K562 (cell line): ENCODE data around the gene AQP1.

ENCODE experiments used
- CEBPG ChIP-seq, 3 experiments: fragments of 200-800 bp in 1 of 3; sonication (Bioruptor generic) in 1 of 3; sonication (generic) in 1 of 3; formaldehyde crosslinking in 1 of 3; IDR thresholded peaks in 2 of 3; conservative IDR thresholded peaks in 1 of 3; 2 replicates each; pipeline versions ENCODE4 v1.6.1 to v1.8.0; 2016 to 2022; ENCODE audit warnings: missing compliant biosample characterization in 2 of 3, missing genetic modification characterization in 2 of 3, mild to moderate bottlenecking in 1 of 3, missing genetic modification reagents in 1 of 3
- JUNB ChIP-seq: fragments of 450-650 bp; formaldehyde crosslinking; conservative IDR thresholded peaks from 2 replicates; pipeline ENCODE4 v1.4.0; 2020; ENCODE audit warnings: mild to moderate bottlenecking
- KDM4B ChIP-seq, 2 experiments: fragments of 450-650 bp in 1 of 2; sonication (generic) in 1 of 2; IDR thresholded peaks; 2 replicates each; pipeline ENCODE4 v1.6.1; 2016 to 2017; ENCODE audit warnings: borderline replicate concordance in 2 of 2, antibody characterized with exemption in 1 of 2, low read depth in 1 of 2, mild to moderate bottlenecking in 1 of 2
- POLR2A ChIP-seq: fragments of 450-650 bp; conservative IDR thresholded peaks from 2 replicates; pipeline ENCODE4 v1.6.1; 2016
- ZC3H8 ChIP-seq: fragments of 450-650 bp; IDR thresholded peaks from 2 replicates; pipeline ENCODE4 v1.6.1; 2017
- ZNF3 ChIP-seq: fragments of 250-450 bp; sonication (Bioruptor Pico); IDR thresholded peaks from 2 replicates; pipeline ENCODE4 v1.5.0; 2021; ENCODE audit warnings: mild to moderate bottlenecking, moderate library complexity
- ZNF79 ChIP-seq: fragments of 250-450 bp; sonication (Bioruptor Pico); IDR thresholded peaks from 2 replicates; pipeline ENCODE4 v1.4.0; 2020; ENCODE audit warnings: low read depth, mild to moderate bottlenecking, moderate library complexity
- TF ChIP-seq, protein P1 (sequence below), 3 experiments: fragments of 200-800 bp in 1 of 3; sonication (Bioruptor generic) in 1 of 3; sonication (generic) in 1 of 3; formaldehyde crosslinking in 1 of 3; IDR thresholded peaks; 2 replicates each; pipeline versions ENCODE4 v1.6.1 to v1.8.0; 2016 to 2022; ENCODE audit warnings: mild to moderate bottlenecking in 2 of 3, missing compliant biosample characterization in 2 of 3, missing genetic modification characterization in 2 of 3, missing genetic modification reagents in 1 of 3
- TF ChIP-seq, protein P2 (sequence below): sonication (generic); formaldehyde crosslinking; IDR thresholded peaks from 2 replicates; pipeline ENCODE4 v1.8.0; 2022; ENCODE audit warnings: mild to moderate bottlenecking, missing genetic modification reagents, borderline replicate concordance
- TF ChIP-seq, protein P3 (sequence below), 3 experiments: IDR thresholded peaks in 2 of 3; conservative IDR thresholded peaks in 1 of 3; 2 replicates each; pipeline ENCODE4 v1.5.1; 2011 to 2012; ENCODE audit warnings: low read length in 3 of 3, mild to moderate bottlenecking in 3 of 3, control low read depth in 2 of 3, improper control_type of control experiment in 1 of 3, inconsistent platforms in 1 of 3, low read depth in 1 of 3, mixed read lengths in 1 of 3, moderate library complexity in 1 of 3; ENCODE audit not compliant: insufficient read depth in 2 of 3
- TF ChIP-seq, protein P4 (sequence below): sonication (generic); formaldehyde crosslinking; IDR thresholded peaks from 2 replicates; pipeline ENCODE4 v1.8.1; 2022; ENCODE audit warnings: missing genetic modification reagents
- TF ChIP-seq, protein P5 (sequence below): sonication (generic); formaldehyde crosslinking; IDR thresholded peaks from 2 replicates; pipeline ENCODE4 v1.8.1; 2023; ENCODE audit warnings: mild to moderate bottlenecking, missing genetic modification reagents

DNA sequence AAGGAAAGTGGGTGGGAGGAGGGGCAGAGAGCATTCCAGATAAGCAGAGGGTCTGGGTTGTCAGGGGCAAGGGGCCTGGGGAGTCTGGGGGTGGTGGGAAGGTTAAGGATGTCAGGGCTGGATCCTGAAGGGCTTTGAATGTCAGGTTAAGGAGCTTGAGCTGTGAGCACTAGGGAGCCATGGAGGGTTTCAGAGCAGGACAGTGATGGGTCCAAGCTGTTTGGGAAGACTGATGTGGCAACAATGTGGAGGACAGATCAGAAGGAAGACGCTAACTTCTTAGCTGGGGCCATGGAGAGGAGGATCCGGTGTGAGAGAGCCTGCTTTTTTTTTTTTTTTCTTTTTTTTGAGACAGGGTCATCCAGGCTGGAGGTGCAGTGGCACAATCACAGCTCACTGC, 13.9 kb upstream of the AQP1 start:
- TF ChIP-seq POLR2A = no peak
- no peak for TF ChIP-seq ZC3H8
- TF ChIP-seq CEBPG (CRISPR knock-in tag; IDR thresholded peaks at IDR 0.05) = no peak
- no peak for TF ChIP-seq CEBPG (tag; conservative IDR thresholded peaks at IDR 0.05 in 1 of 2, IDR thresholded peaks at IDR 0.05 in 1 of 2)
- TF ChIP-seq, protein P1, sequence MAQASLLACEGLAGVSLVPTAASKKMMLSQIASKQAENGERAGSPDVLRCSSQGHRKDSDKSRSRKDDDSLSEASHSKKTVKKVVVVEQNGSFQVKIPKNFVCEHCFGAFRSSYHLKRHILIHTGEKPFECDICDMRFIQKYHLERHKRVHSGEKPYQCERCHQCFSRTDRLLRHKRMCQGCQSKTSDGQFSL (CRISPR knock-in tag; IDR thresholded peaks at IDR 0.05) = no peak
- TF ChIP-seq, protein P1 (tag; IDR thresholded peaks at IDR 0.05) = no peak
- no peak for TF ChIP-seq ZNF79 (CRISPR knock-in tag)
- TF ChIP-seq, protein P2, sequence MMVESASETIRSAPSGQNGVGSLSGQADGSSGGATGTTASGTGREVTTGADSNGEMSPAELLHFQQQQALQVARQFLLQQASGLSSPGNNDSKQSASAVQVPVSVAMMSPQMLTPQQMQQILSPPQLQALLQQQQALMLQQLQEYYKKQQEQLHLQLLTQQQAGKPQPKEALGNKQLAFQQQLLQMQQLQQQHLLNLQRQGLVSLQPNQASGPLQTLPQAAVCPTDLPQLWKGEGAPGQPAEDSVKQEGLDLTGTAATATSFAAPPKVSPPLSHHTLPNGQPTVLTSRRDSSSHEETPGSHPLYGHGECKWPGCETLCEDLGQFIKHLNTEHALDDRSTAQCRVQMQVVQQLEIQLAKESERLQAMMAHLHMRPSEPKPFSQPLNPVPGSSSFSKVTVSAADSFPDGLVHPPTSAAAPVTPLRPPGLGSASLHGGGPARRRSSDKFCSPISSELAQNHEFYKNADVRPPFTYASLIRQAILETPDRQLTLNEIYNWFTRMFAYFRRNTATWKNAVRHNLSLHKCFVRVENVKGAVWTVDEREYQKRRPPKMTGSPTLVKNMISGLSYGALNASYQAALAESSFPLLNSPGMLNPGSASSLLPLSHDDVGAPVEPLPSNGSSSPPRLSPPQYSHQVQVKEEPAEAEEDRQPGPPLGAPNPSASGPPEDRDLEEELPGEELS (CRISPR knock-in tag) = no peak
- TF ChIP-seq, protein P3, sequence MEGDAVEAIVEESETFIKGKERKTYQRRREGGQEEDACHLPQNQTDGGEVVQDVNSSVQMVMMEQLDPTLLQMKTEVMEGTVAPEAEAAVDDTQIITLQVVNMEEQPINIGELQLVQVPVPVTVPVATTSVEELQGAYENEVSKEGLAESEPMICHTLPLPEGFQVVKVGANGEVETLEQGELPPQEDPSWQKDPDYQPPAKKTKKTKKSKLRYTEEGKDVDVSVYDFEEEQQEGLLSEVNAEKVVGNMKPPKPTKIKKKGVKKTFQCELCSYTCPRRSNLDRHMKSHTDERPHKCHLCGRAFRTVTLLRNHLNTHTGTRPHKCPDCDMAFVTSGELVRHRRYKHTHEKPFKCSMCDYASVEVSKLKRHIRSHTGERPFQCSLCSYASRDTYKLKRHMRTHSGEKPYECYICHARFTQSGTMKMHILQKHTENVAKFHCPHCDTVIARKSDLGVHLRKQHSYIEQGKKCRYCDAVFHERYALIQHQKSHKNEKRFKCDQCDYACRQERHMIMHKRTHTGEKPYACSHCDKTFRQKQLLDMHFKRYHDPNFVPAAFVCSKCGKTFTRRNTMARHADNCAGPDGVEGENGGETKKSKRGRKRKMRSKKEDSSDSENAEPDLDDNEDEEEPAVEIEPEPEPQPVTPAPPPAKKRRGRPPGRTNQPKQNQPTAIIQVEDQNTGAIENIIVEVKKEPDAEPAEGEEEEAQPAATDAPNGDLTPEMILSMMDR (IDR thresholded peaks at IDR 0.05 in 2 of 3, conservative IDR thresholded peaks at IDR 0.05 in 1 of 3; ENCODE audit: insufficient read depth in 2 of 3, low read depth in 1 of 3, low read length in 3 of 3) = no peak
- TF ChIP-seq JUNB = no peak
- TF ChIP-seq, protein P4, sequence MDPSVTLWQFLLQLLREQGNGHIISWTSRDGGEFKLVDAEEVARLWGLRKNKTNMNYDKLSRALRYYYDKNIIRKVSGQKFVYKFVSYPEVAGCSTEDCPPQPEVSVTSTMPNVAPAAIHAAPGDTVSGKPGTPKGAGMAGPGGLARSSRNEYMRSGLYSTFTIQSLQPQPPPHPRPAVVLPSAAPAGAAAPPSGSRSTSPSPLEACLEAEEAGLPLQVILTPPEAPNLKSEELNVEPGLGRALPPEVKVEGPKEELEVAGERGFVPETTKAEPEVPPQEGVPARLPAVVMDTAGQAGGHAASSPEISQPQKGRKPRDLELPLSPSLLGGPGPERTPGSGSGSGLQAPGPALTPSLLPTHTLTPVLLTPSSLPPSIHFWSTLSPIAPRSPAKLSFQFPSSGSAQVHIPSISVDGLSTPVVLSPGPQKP (CRISPR knock-in tag) = no peak
- TF ChIP-seq KDM4B (IDR thresholded peaks at IDR 0.05; ENCODE audit: borderline replicate concordance in 2 of 2, low read depth in 1 of 2) = no peak
- TF ChIP-seq, protein P5, sequence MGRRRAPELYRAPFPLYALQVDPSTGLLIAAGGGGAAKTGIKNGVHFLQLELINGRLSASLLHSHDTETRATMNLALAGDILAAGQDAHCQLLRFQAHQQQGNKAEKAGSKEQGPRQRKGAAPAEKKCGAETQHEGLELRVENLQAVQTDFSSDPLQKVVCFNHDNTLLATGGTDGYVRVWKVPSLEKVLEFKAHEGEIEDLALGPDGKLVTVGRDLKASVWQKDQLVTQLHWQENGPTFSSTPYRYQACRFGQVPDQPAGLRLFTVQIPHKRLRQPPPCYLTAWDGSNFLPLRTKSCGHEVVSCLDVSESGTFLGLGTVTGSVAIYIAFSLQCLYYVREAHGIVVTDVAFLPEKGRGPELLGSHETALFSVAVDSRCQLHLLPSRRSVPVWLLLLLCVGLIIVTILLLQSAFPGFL = no peak
- no peak for TF ChIP-seq ZNF3 (CRISPR knock-in tag)
